Fibroblast of villous mesenchyme (primary cell): ENCODE measurements around the gene UCP2. TPM values are rescaled to one million over a fixed set of nuclear protein-coding genes. Genes with fewer than 3 reads are reported as not detected.
"Not testable (repeated sequence)": the region's sequence is repeated elsewhere in the genome, so short reads cannot be mapped to it uniquely, and the experiment has no call there.

Experiments
- DNase-seq: peaks from one replicate; pipeline ENCODE4 v3.0.0-alpha.2; 2010; ENCODE audit warnings: low read depth
- H3K4me3 ChIP-seq: 2 replicates; pipeline ENCODE4 v1.5.1; 2011; ENCODE audit warnings: low read depth, mild to moderate bottlenecking, low read length
- total RNA-seq: library from RNA; depleted of rRNA; stranded (reverse); fragments of >200 nt; gene quantifications from 2 replicates; pipeline ENCODE4 v1.2.3, GENCODE V29; 2012
- TF ChIP-seq, protein P1 (sequence below): IDR thresholded peaks from 2 replicates; pipeline ENCODE4 v1.5.1; 2012; ENCODE audit warnings: low read depth, mild to moderate bottlenecking, low read length; ENCODE audit not compliant: insufficient read depth

Gene UCP2
- total RNA-seq, 1 donor: 2.6 TPM

- TF ChIP-seq, protein P1, sequence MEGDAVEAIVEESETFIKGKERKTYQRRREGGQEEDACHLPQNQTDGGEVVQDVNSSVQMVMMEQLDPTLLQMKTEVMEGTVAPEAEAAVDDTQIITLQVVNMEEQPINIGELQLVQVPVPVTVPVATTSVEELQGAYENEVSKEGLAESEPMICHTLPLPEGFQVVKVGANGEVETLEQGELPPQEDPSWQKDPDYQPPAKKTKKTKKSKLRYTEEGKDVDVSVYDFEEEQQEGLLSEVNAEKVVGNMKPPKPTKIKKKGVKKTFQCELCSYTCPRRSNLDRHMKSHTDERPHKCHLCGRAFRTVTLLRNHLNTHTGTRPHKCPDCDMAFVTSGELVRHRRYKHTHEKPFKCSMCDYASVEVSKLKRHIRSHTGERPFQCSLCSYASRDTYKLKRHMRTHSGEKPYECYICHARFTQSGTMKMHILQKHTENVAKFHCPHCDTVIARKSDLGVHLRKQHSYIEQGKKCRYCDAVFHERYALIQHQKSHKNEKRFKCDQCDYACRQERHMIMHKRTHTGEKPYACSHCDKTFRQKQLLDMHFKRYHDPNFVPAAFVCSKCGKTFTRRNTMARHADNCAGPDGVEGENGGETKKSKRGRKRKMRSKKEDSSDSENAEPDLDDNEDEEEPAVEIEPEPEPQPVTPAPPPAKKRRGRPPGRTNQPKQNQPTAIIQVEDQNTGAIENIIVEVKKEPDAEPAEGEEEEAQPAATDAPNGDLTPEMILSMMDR: no peak
- no peak overlapping the region for H3K4me3 ChIP-seq
- no peak for DNase-seq
Observed at GRCh38 chr11:73990730-73991129, 8.1 kb upstream of the UCP2 start.

GRCh38 chr11:73989156-73989555 is 6.5 kb upstream of the UCP2 start:
- TF ChIP-seq, protein P1: peak; percentile 46
- no peak overlapping the region for H3K4me3 ChIP-seq

DNA sequence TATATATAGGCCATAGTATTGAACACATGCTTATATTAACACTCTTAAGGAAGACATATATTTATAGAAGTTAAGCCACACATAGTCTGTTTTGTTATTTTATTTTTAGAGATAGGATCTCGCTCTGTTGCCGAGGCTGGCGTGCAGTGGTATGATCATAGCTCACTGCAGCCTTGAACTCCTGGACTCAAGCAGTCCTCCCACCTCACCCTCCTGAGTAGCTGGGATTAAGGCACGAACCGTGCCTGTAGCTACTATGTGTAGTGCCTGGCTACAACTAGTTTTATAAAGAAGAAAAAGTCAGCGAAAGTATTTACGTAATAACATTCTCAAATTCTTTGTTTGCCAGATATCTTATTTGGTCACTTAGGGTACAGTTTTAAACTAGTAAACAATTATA is 5.6 kb upstream of the UCP2 start:
- no peak for DNase-seq
- TF ChIP-seq, protein P1: no peak
- no peak overlapping the region for H3K4me3 ChIP-seq

More at GRCh38 chr11:73989156-73989555, 6.5 kb upstream of the UCP2 start:
- no peak for DNase-seq

DNA sequence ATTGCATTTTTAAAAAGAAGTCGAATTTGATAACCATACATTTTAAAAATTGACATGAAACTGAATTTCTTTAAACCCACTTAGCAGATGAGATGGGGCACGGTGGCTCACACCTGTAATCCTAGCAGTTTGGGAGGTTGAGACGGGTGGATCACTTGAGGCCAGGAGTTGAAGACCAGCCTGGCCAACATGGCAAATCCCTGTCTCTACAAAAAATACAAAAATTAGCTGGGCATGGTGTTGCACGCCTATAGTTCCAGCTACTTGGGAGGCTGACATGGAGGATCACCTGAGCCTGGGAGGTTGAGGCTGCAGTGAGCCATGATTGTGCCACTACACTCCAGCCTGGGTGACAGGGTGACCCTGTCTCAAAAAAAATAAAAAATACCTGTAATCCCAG is 3.0 kb upstream of the UCP2 start:
- H3K4me3 ChIP-seq, DNase-seq: not testable (repeated sequence)

DNA sequence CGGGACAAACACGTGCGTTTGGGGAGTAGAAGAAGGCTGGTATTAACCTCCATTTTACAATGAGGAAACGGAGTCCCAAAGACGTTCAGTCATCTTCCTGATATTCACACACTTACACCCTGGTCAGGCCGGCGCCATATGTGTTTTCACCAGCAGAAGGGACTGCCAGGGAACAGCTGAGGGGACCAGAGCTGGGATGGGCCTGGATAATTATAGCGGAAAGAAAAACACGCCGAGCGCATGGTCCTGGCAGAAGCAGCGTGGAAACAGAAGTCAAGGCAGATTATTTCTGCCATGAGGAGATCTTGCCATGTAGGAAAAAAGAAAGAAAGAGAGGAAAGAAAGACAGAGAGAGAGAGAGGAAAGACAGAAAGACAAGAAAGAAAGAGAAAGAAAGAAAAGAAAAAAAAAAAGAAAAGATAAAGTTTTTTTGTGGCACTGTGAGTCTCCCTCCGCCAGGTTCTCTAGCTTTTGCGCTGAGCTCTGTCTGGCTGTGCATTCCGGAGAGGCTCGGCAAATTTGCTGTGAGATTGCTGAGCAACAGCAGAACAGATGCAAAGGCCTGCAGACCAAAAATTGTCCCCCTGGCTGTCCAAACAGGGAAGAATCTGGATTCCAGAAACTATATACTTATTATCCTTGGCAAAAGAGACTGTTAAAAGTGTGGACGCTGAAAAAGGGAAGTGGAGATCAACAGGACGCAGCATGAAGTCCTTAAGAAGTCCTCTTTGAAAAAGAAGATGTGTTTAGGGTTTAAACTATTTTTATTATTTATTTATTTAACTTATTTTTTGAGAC is 1.3 kb upstream of the UCP2 start:
- DNase-seq: no peak
- peak overlapping the region; percentile 83 for H3K4me3 ChIP-seq

DNA sequence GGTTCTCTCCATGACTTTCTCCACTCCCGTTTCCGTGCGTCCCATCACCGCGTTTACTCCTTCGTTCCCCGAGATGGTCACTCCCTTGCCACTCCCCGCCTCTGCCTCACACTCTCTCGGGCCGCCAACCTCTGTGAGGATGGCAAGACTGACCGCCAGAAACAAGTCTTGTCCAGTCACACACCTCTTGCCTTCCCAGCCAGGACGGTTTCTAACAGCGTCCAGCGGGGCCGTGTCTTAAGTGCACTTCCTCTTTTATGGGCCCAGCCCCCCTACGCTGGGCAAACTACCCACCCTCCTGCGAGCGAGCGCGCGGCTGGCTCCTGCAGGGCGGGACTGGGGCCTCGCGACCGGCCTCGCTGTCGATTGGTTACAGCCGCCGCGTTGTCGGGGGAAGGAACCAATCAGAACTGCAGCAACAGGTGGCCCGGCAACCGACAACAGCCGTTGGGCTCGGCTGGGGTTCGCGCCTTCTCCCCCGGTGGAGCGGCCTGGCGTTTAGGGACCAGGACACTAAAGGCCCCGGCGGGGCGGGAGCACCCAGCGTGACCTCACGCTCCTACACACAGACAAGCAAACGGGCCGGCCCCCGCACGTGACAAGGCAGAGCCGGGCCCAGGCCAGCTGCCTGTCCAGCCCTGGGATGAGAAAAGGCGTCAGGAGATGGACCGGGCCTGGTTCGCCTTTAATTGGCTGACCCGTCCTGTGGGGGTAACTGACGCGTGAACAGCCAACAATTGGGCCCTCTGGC is 522 bp upstream of the UCP2 start:
- TF ChIP-seq, protein P1: no peak
- DNase-seq: peak; percentile 92
- peak overlapping the region; percentile 83 for H3K4me3 ChIP-seq

More for the DNA sequence above, 1.3 kb upstream of the UCP2 start:
- TF ChIP-seq, protein P1: no peak

DNA sequence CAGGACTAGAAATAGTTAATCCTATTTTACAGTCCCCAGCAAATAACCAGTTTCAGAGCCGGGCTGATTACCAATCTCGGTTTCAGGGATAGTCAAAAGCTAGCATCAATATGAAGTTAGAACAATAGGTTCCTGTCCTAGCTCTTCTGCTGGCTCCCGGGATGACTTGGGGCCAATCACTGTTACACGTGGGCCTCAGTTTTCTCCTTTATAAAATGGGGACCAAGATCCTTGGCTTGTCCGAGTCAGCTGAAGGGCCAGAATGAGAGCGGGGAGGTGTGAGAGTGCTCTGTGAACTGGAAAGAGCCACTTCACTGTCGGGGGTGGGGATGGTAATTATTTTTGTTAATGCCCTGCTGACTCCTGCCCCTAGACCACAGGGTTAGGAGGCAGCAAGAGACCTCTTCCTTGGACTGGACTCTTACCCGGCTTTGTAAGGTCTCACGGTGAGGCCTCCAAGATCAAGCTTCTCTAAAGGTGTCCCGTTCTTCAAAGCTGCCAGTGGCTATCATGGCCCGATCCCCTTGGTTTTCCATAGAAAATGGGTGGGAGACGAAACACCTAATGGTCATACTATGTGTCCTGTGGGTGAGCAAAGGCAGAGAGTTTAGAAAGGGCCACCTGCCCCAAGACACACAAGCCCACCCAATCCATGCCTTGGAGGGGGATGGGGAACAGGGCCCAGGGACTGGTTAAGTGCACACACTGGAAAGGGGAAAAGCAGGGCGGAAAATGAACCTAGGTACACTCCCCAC is 1.4 kb downstream of the UCP2 start:
- TF ChIP-seq, protein P1: no peak
- no peak for DNase-seq
- peak overlapping the region; percentile 83 for H3K4me3 ChIP-seq
